ENCODE data around the gene SEC23IP. TPM values are rescaled to one million over a fixed set of nuclear protein-coding genes. Genes with fewer than 3 reads are reported as not detected.
A peak's percentile ranks its signal among the peaks of the same experiment; 100 is the strongest.
"Not testable (repeated sequence)": the region's sequence is repeated elsewhere in the genome, so short reads cannot be mapped to it uniquely, and the experiment has no call there.

SEC23IP gene
- total RNA-seq, 2 donors from 2014 or later: 53.9 to 97.4 TPM

DNA sequence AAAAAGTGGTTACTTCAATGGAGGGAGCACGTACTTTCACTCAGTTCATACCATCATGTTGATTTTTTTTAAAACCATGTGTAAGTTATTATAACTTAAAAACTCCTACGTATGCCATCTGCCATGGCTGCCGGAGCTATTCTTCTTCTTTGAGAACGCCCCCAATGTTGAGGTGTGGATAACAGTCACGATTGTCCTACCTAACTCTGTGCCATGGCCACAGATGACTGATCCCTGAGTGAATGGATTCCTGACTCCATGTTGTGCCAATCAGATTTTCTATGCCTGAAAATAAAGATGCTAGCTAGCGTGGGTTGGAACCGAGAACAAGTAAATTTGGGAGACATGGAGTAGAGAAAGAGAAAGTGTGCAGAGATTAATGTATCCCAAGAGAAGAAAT, 25.2 kb upstream of the SEC23IP start:
- Mint-ChIP-seq H3K36me3 (ENCODE audit: low read depth) (peaks cover 63% of the 10 kb centered on the region), H3K27ac (no peak overlapping the region), H3K9me3 (no peaks in the 10 kb centered on the region), H3K27me3 (no peaks in the 10 kb centered on the region), H3K4me3 (no peak overlapping the region), H3K4me1 (peaks cover 36% of the 10 kb centered on the region)
- no peak for ATAC-seq (replicated peaks)

- peaks cover 39% of the 10 kb centered on the region for H3K4me1 Mint-ChIP-seq
- H3K27ac Mint-ChIP-seq; H3K9me3 Mint-ChIP-seq; H3K27me3 Mint-ChIP-seq; ATAC-seq (replicated peaks): not testable (repeated sequence)
- H3K4me3 Mint-ChIP-seq: peak overlapping the region; percentile 97
- H3K36me3 Mint-ChIP-seq (ENCODE audit: low read depth): peaks cover 54% of the 10 kb centered on the region
Observed at GRCh38 chr10:119869398-119869797, 23.1 kb upstream of the SEC23IP start.

DNA sequence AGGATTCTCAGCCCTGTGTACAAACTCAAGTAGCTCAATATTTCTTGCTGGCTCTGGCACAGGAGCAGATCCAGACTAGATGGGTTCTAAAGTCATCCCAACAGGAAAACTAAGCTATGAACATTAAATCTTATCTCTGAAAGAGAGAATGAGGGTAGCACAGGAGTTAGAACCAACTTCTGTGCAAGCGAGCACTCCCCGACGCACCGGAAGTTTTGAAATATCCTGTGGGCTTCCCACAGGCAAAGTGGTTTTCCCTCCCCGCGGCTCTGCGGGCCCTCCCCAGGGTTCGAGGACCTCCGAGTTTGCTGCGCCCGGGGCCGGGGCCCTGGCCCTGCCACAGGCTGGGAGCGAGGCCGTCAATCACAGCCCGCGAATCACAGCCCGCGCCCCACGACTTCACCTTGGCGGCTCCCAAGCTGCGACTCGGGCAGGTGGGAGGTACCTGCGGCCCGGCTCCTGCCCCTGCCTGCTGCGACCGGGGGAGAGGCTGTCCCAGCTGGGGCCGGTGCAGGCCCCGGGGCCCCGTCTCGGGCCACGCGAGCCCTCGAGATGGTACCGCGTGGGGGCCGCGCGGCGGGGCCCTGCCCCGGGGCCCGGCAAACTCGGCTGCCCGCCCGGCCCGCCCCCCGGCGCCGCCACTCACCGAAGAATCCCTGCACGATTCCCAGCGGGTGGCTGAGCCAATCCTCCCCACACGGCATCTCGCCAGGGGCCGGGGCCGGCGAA, 20.5 kb upstream of the SEC23IP start:
- Mint-ChIP-seq H3K4me3 (peak overlapping the region; percentile 97), H3K27ac (peak overlapping the region; percentile 88), H3K9me3 (no peaks in the 10 kb centered on the region), H3K27me3 (no peaks in the 10 kb centered on the region), H3K36me3 (ENCODE audit: low read depth) (peaks cover 30% of the 10 kb centered on the region), H3K4me1 (peaks cover 29% of the 10 kb centered on the region)
- peak; percentile 41 for ATAC-seq (replicated peaks)

DNA sequence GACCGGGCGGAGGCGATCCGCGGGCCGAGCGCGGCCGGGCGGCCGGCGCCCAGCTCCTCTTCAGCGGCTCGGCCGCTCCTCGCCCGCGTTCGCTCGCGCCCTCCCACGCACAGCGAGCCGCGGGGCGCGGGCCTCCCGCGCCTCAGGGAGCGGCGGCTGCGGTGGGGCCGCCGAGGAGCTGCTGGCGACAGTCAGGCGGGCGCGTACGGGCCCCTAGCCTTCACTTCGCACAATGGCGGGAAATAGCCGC, 20.0 kb upstream of the SEC23IP start, which contains the start of gene MCMBP:
Gene MCMBP (minus strand): TSS at position 234 of the 250 bp plus-strand sequence. CDS start 259 bp downstream, outside the sequence.
- Mint-ChIP-seq H3K4me3 (peak within 1 kb of the TSS; percentile 97), H3K9me3 (no peaks in the 10 kb centered on the region)
- ATAC-seq (replicated peaks): no peak

DNA sequence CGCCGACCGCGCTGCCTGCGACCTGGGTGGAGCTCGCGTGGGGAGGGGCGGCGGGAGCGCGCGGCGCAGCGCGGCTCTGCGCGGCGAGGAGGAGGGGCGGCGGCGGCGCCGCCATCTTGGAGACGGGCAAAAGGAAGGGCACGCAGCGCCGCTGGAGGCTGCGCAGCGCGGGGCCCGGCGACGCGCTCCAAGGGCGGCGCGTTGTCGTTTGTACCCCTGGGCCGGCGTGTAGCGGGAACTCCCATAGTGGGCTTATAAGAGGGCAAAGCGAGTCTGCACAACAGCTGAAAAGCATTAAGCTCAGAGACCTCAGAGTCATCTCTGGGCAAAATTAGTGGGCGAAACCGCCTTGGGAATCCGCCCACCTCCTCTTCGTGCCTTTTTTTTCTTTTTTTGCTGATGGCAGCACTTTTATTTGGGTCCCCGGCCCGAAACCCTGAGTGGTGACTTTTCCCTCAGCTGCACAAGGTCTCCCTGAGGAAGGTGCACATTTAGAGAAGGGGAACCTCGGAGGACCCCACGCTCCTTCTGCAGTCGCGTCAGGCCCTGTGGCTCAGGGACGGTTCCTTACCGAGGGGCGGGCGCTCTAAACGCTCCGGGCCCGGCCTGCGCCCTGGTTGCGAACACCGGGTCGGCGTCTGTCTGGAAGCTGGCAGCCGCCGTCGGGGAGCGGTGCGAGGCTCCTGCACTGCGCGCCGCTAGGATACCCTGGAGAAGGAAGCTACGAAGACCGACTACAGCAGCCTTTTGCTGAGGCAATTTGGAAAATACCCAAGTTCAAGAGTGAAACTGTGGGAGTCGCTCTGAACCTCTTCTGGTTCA, 19.5 kb upstream of the SEC23IP start:
- peak overlapping the region; percentile 92 for H3K27ac Mint-ChIP-seq
- H3K27me3 Mint-ChIP-seq: no peaks in the 10 kb centered on the region
- H3K4me1 Mint-ChIP-seq: peaks cover 29% of the 10 kb centered on the region
- peaks cover 24% of the 10 kb centered on the region for H3K36me3 Mint-ChIP-seq (ENCODE audit: low read depth)
- H3K4me3 Mint-ChIP-seq: peak overlapping the region; percentile 90
- ATAC-seq (replicated peaks): peak; percentile 96
- no peaks in the 10 kb centered on the region for H3K9me3 Mint-ChIP-seq

More for the DNA sequence above, 20.0 kb upstream of the SEC23IP start, which contains the start of gene MCMBP:
- Mint-ChIP-seq H3K27ac (peak within 1 kb of the TSS; percentile 92), H3K27me3 (no peaks in the 10 kb centered on the region), H3K4me1 (peaks cover 29% of the 10 kb centered on the region), H3K36me3 (ENCODE audit: low read depth) (peaks cover 26% of the 10 kb centered on the region)

- H3K9me3 Mint-ChIP-seq: no peaks in the 10 kb centered on the region
- H3K4me1 Mint-ChIP-seq: peaks cover 7% of the 10 kb centered on the region
- H3K27ac Mint-ChIP-seq: no peak overlapping the region
- no peaks in the 10 kb centered on the region for H3K36me3 Mint-ChIP-seq (ENCODE audit: low read depth)
- no peak for ATAC-seq (replicated peaks)
- no peaks in the 10 kb centered on the region for H3K27me3 Mint-ChIP-seq
- no peak overlapping the region for H3K4me3 Mint-ChIP-seq
Observed at GRCh38 chr10:119878524-119878923, 14.0 kb upstream of the SEC23IP start.

DNA sequence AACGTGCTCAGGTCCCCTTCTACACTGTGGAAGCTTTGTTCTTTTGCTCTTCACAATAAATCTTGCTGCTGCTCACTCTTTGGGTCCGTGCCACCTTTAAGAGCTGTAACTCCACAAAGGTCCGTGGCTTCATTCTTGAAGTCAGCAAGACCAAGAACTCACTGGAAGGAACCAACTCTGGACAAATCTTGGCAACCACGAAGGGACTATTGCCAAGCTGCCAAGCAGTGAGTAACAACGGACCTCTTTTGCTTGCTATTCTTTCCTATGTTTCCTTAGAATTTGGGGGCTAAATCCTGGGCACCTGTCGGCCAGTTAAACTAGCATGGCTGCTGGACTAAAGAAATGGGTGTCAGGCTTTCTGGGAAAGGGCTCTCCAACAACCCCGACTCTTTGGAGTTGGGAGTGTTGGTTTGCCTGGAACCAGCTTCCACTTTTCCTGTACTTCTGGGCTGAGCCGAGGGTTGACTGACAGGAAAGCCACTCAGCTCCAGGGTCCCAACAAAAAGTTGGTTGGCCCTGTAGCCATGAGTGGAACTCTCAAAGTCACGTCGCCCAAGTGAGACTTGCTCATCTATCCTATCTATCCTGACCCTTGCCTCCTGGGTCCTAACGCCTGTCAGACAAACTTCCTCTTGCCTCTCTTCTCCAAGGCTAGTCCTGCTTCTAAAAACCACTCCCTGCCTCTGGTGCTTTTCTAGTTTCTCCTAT, 8.5 kb upstream of the SEC23IP start:
- H3K4me3 Mint-ChIP-seq; H3K27me3 Mint-ChIP-seq; H3K4me1 Mint-ChIP-seq; H3K9me3 Mint-ChIP-seq; H3K27ac Mint-ChIP-seq; H3K36me3 Mint-ChIP-seq (ENCODE audit: low read depth); ATAC-seq (replicated peaks): not testable (repeated sequence)

GRCh38 chr10:119886070-119886469, 6.5 kb upstream of the SEC23IP start:
- H3K4me3 Mint-ChIP-seq; H3K9me3 Mint-ChIP-seq; H3K27ac Mint-ChIP-seq; H3K4me1 Mint-ChIP-seq; ATAC-seq (replicated peaks); H3K27me3 Mint-ChIP-seq; H3K36me3 Mint-ChIP-seq (ENCODE audit: low read depth): not testable (repeated sequence)

DNA sequence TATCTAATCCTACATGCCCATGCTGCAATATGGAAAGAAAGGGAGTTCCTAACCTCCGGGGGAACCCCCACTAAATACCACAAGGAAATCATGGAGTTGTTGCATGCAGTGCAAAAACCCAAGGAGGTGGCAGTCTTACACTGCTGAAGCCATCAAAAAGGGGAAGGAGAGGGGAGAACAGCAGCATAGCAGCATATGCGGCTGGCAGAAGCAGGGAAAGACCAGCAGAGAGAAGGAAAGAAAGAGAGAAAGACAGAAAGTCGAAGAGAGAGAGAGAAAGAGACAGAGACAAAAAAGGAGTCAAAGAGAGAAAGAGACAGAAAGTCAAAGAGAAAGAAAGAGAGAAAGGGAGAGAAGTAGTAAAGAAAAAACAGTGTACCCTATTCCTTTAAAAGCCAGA, 3.8 kb upstream of the SEC23IP start:
- not testable (repeated sequence) for H3K27me3 Mint-ChIP-seq; H3K4me1 Mint-ChIP-seq; H3K27ac Mint-ChIP-seq; ATAC-seq (replicated peaks); H3K36me3 Mint-ChIP-seq (ENCODE audit: low read depth); H3K9me3 Mint-ChIP-seq; H3K4me3 Mint-ChIP-seq

DNA sequence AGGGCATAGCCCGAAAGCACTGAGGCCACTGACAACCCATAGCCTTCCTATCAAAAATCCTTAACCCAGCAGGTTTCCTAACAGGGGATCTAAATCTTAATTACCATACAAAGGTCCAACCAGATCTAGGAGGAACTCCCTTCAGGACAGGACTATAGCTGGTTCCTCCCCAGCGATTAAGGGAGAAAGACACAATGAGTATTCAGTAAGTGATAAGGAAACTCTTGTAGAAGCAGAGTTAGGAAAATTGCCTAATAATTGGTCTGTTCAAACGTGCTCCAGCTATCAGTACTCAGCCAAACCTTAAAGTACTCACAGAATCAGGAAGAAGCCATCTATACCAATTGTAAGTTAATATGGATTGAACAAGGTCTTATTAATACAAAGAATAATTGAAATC, 3.3 kb upstream of the SEC23IP start:
- peaks cover 11% of the 10 kb centered on the region for H3K4me1 Mint-ChIP-seq
- H3K27me3 Mint-ChIP-seq: not testable (repeated sequence)

GRCh38 chr10:119890307-119890706, 2.2 kb upstream of the SEC23IP start:
- not testable (repeated sequence) for H3K4me3 Mint-ChIP-seq; ATAC-seq (replicated peaks); H3K9me3 Mint-ChIP-seq; H3K27me3 Mint-ChIP-seq; H3K27ac Mint-ChIP-seq
- H3K4me1 Mint-ChIP-seq: peaks cover 20% of the 10 kb centered on the region
- H3K36me3 Mint-ChIP-seq (ENCODE audit: low read depth): peaks cover 15% of the 10 kb centered on the region

More for the DNA sequence above, 3.3 kb upstream of the SEC23IP start:
- H3K4me3 Mint-ChIP-seq; H3K27ac Mint-ChIP-seq; H3K36me3 Mint-ChIP-seq (ENCODE audit: low read depth); ATAC-seq (replicated peaks); H3K9me3 Mint-ChIP-seq: not testable (repeated sequence)

DNA sequence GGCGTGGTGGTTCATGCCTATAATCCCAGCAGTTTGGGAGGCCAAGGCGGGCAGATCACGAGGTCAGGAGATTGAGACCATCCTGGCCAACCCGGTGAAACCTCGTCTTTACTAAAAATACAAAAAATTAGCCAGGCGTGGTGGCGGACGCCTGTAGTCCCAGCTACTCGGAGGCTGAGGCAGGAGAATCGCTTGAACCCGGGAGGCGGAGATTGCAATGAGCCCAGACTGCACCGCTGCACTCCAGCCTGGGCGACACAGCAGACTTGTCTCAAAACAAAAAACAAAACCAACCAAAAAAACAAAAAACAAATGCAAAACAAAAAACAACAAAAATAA, 712 bp upstream of the SEC23IP start:
- not testable (repeated sequence) for ATAC-seq (replicated peaks); H3K9me3 Mint-ChIP-seq; H3K27me3 Mint-ChIP-seq
- H3K4me3 Mint-ChIP-seq: peak overlapping the region; percentile 99
- peak overlapping the region; percentile 99 for H3K27ac Mint-ChIP-seq
- H3K36me3 Mint-ChIP-seq (ENCODE audit: low read depth): peaks cover 26% of the 10 kb centered on the region
- peaks cover 33% of the 10 kb centered on the region for H3K4me1 Mint-ChIP-seq

DNA sequence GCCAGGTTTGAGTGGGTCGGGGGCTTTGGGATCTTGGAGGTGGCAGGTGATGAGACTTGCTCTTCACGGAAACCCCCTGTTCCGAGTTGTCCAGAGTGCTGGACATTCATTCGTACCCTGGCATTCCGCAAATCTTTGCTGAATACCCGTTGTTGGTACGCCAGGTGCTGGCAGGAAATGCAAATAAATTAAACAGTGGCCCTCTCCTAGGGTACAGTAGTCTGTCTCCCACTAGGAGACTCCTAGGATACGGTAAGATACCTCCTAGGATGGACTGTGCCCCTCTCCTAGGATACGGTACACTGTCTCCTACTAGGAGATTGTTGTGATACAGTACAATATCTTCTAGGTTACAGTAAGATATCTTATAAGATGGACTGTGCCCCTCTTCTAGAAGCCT, 544 bp downstream of the SEC23IP start:
- ATAC-seq (replicated peaks): no peak
- H3K9me3 Mint-ChIP-seq: peaks cover 3% of the 10 kb centered on the region
- H3K4me3 Mint-ChIP-seq: peak overlapping the region; percentile 99
- H3K36me3 Mint-ChIP-seq (ENCODE audit: low read depth): peaks cover 36% of the 10 kb centered on the region
- no peaks in the 10 kb centered on the region for H3K27me3 Mint-ChIP-seq
- peak overlapping the region; percentile 99 for H3K27ac Mint-ChIP-seq
- peaks cover 40% of the 10 kb centered on the region for H3K4me1 Mint-ChIP-seq

GRCh38 chr10:119893845-119894427, 1.4 kb downstream of the SEC23IP start:
- peaks cover 3% of the 10 kb centered on the region for H3K9me3 Mint-ChIP-seq
- peaks cover 49% of the 10 kb centered on the region for H3K4me1 Mint-ChIP-seq
- no peaks in the 10 kb centered on the region for H3K27me3 Mint-ChIP-seq
- H3K36me3 Mint-ChIP-seq (ENCODE audit: low read depth): peaks cover 44% of the 10 kb centered on the region
- no peak for ATAC-seq (replicated peaks)
- peak overlapping the region; percentile 99 for H3K4me3 Mint-ChIP-seq
- peak overlapping the region; percentile 83 for H3K27ac Mint-ChIP-seq

All from activated T-helper 17 cell treated with anti-CD3 and anti-CD28 coated beads, Interleukin-2, amount 50 U/mL, for 72 hours (primary cell).